DND-41 (cell line): ENCODE measurements around the gene PRR29.

Experiments
- ATAC-seq: fragments of 200-7000 bp; cut with Tn5 transposase; 3 replicates; pipeline ENCODE4 v1.9.1; 2021; ENCODE audit warnings: low read depth; ENCODE audit not compliant: insufficient read depth
- DNase-seq: peaks from one replicate; pipeline ENCODE4 v3.0.0-alpha.2; 2020
- H2AFZ ChIP-seq: 2 replicates; pipeline ENCODE4 v1.6.0; 2012; ENCODE audit warnings: low read depth, low read length
- H3K27ac ChIP-seq: 2 replicates; pipeline ENCODE4 v1.5.1; 2012; ENCODE audit warnings: low read length, inconsistent platforms
- H3K27me3 ChIP-seq: fragments of 200-600 bp; sonication (generic); 2 replicates; pipeline ENCODE4 v1.6.0; 2012; ENCODE audit warnings: low read length, mild to moderate bottlenecking, inconsistent platforms; ENCODE audit not compliant: insufficient read depth, poor library complexity
- H3K36me3 ChIP-seq: 2 replicates; pipeline ENCODE4 v1.5.1; 2012; ENCODE audit warnings: low read length, inconsistent platforms; ENCODE audit not compliant: insufficient read depth
- H3K4me1 ChIP-seq: 2 replicates; pipeline ENCODE4 v1.5.1; 2012; ENCODE audit warnings: mild to moderate bottlenecking, low read length; ENCODE audit not compliant: insufficient read depth
- H3K4me2 ChIP-seq: 2 replicates; pipeline ENCODE4 v1.6.0; 2012; ENCODE audit warnings: mild to moderate bottlenecking, moderate library complexity, low read length, inconsistent platforms; ENCODE audit not compliant: insufficient read depth
- H3K4me3 ChIP-seq, 2 experiments: fragments of 200-600 bp in 1 of 2; shearing (Covaris generic) in 1 of 2; 2 replicates each; pipeline ENCODE4 v1.5.1; 2012 to 2016; ENCODE audit warnings: inconsistent platforms in 2 of 2, low read length in 2 of 2, mild to moderate bottlenecking in 2 of 2, low read depth in 1 of 2, moderate library complexity in 1 of 2
- H3K79me2 ChIP-seq: 2 replicates; pipeline ENCODE4 v1.6.0; 2012; ENCODE audit warnings: low read length, inconsistent platforms; ENCODE audit not compliant: insufficient read depth
- H3K9ac ChIP-seq: 2 replicates; pipeline ENCODE4 v1.6.0; 2012; ENCODE audit warnings: low read depth, mild to moderate bottlenecking, inconsistent platforms, low read length, moderate library complexity
- H3K9me3 ChIP-seq: 2 replicates; pipeline ENCODE4 v1.5.1; 2012; ENCODE audit warnings: low read length, moderate library complexity, mild to moderate bottlenecking, inconsistent platforms; ENCODE audit not compliant: insufficient read depth, severe bottlenecking
- H4K20me1 ChIP-seq: 2 replicates; pipeline ENCODE4 v1.6.0; 2012; ENCODE audit warnings: low read length; ENCODE audit not compliant: insufficient read depth
- EZH2 ChIP-seq: IDR thresholded peaks from 3 replicates; pipeline ENCODE4 v1.6.1; 2012; ENCODE audit warnings: borderline replicate concordance, low read depth, mild to moderate bottlenecking, moderate library complexity, low read length, inconsistent platforms; ENCODE audit not compliant: severe bottlenecking
- TF ChIP-seq, protein P1 (sequence below): IDR thresholded peaks from 2 replicates; pipeline ENCODE4 v1.5.1; 2012; ENCODE audit warnings: borderline replicate concordance, low read length, moderate library complexity, mild to moderate bottlenecking; ENCODE audit not compliant: poor library complexity, severe bottlenecking; ENCODE audit errors: extremely low read depth

PRR29 gene

GRCh38 chr17:64003526-64004121, 5.5 kb downstream of the PRR29 start:
- Histone ChIP-seq H3K9me3 (no peaks in the 10 kb centered on the region), H3K27ac (no peak overlapping the region), H3K4me2 (no peak overlapping the region), H3K27me3 (no peaks in the 10 kb centered on the region), H4K20me1 (peaks cover 8% of the 10 kb centered on the region; the same call in 1 of the 2 replicates), H3K4me1 (peaks cover 10% of the 10 kb centered on the region), H3K4me3 (no peak overlapping the region), H3K9ac (no peak overlapping the region), H3K79me2 (0 out of 2 replicates have a peak, but pooled peaks cover 3% of the 10 kb centered on the region), H2AFZ (no peak overlapping the region), H3K36me3 (peaks cover 40% of the 10 kb centered on the region)
- TF ChIP-seq, protein P1, sequence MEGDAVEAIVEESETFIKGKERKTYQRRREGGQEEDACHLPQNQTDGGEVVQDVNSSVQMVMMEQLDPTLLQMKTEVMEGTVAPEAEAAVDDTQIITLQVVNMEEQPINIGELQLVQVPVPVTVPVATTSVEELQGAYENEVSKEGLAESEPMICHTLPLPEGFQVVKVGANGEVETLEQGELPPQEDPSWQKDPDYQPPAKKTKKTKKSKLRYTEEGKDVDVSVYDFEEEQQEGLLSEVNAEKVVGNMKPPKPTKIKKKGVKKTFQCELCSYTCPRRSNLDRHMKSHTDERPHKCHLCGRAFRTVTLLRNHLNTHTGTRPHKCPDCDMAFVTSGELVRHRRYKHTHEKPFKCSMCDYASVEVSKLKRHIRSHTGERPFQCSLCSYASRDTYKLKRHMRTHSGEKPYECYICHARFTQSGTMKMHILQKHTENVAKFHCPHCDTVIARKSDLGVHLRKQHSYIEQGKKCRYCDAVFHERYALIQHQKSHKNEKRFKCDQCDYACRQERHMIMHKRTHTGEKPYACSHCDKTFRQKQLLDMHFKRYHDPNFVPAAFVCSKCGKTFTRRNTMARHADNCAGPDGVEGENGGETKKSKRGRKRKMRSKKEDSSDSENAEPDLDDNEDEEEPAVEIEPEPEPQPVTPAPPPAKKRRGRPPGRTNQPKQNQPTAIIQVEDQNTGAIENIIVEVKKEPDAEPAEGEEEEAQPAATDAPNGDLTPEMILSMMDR, result no peak
- TF ChIP-seq EZH2, result no peak
- ATAC-seq (no peak), DNase-seq (no peak)

DNA sequence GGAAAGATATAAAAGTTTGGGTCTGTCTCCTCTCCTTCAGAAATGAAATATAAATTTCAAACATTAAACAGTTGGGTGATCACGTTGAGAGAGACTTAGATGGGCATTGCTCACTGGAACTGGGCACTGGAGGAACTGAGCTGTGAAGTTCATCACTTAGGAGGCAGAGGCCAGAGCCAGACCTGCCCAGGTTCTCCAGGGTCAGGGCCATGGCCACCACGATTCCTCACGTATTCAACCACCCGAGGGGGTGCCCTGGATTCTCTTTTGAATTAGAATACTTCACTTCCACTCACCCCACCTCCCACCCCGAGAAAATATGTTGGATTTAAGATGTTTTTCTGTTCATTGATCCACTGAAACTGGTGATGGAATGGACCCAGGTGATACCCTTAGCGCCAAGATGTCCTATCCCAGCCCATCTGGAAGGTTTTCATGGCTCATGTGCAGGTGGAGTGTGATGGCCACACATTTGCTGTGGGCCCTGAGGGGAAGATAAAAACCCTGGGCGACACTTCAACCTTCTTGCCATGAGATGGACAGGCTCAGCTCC, 6.1 kb downstream of the PRR29 start:
- Histone ChIP-seq H3K79me2 (peaks cover 8% of the 10 kb centered on the region; the same call in 1 of the 2 replicates), H4K20me1 (peaks cover 12% of the 10 kb centered on the region; the same call in 1 of the 2 replicates), H3K4me3 (no peak overlapping the region), H3K36me3 (peaks cover 40% of the 10 kb centered on the region), H3K9me3 (no peaks in the 10 kb centered on the region), H3K4me2 (no peak overlapping the region), H3K27me3 (no peaks in the 10 kb centered on the region), H3K27ac (no peak overlapping the region), H3K9ac (no peak overlapping the region), H3K4me1 (peaks cover 3% of the 10 kb centered on the region), H2AFZ (no peak overlapping the region)
- TF ChIP-seq EZH2, result no peak
- TF ChIP-seq, protein P1, result no peak
- no peak for DNase-seq
- ATAC-seq, result no peak

DNA sequence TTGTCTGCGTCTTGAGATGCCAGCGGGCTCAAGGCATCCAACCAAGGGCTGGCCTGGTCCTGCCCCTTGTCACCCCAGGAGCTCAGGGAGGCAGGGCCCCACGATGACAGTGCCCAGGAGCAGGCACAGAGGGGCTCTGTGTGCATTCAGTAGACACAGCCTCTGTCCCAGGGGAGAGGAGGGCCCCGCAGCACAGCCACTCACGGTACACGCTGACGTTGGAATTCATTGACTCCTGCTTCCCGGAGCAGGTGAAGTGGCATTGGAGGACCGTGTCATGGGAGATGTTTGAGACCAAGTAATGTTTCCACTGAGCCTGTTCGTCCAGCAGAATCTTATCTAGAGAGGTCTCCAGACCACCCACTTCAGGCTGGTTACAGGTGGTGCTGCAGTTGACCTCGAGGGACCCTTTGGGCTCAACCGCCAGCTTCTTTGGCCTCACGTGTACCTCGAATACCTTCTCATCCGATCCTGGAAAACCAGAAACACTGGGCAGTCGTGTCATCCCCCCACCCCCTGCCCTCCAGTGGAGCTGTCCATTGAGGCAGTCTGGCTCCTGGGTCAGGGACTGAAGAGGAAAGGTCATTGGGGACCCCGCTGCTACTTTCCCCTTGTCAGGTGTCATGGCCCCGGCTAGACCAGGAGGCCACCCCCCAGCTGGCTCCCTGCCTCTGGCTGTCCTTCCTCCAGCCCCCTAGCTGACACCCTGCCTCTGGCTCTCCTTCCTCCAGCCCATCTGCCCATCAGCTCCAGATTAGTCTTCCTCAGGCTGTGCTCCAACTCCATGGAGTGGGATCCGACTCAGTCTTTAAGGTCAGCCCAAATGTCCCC, 7.0 kb downstream of the PRR29 start:
- Histone ChIP-seq H3K79me2 (peaks cover 15% of the 10 kb centered on the region), H3K9ac (no peak overlapping the region), H3K27ac (no peak overlapping the region), H4K20me1 (peaks cover 12% of the 10 kb centered on the region; the same call in 1 of the 2 replicates), H3K4me2 (no peak overlapping the region), H3K27me3 (no peaks in the 10 kb centered on the region), H3K4me3 (no peak overlapping the region), H3K36me3 (peaks cover 40% of the 10 kb centered on the region), H3K4me1 (no peaks in the 10 kb centered on the region), H2AFZ (no peak overlapping the region), H3K9me3 (no peaks in the 10 kb centered on the region)
- no peak for ATAC-seq
- no peak for TF ChIP-seq EZH2
- TF ChIP-seq, protein P1, result no peak
- DNase-seq, result no peak
